Stimulated activated memory B cell treated with anti-CD40 and anti-IgM and Interleukin-4, amounts not matched to agents 10 μg/mL and 1 μg/mL and 100 μg/mL, for 72 hours (primary cell): Measurements from ENCODE around the gene MAN1B1.

ENCODE experiments used
- ATAC-seq: fragments of 150-1000 bp; cut with Tn5 transposase; 2 replicates; pipeline ENCODE4 v1.10.0; 2021
- H3K27ac Mint-ChIP-seq: one replicate; pipeline ENCODE4 v1.8.0; 2022; ENCODE audit warnings: mild to moderate bottlenecking, mixed read lengths
- H3K27me3 Mint-ChIP-seq: one replicate; pipeline ENCODE4 v1.8.0; 2022; ENCODE audit warnings: mixed read lengths
- H3K36me3 Mint-ChIP-seq: one replicate; pipeline ENCODE4 v1.8.0; 2022; ENCODE audit warnings: mixed read lengths
- H3K4me1 Mint-ChIP-seq: one replicate; pipeline ENCODE4 v1.8.0; 2022; ENCODE audit warnings: mixed read lengths
- H3K4me3 Mint-ChIP-seq: one replicate; pipeline ENCODE4 v1.8.0; 2022; ENCODE audit warnings: mild to moderate bottlenecking, moderate library complexity, mixed read lengths
- H3K9me3 Mint-ChIP-seq: one replicate; pipeline ENCODE4 v1.8.0; 2022; ENCODE audit warnings: mixed read lengths

MAN1B1 gene

GRCh38 chr9:137048655-137049543, 37.9 kb upstream of the MAN1B1 start:
- Mint-ChIP-seq H3K36me3 (no peaks in the 10 kb centered on the region), H3K9me3 (no peaks in the 10 kb centered on the region), H3K4me3 (no peak overlapping the region), H3K27me3 (peaks cover 82% of the 10 kb centered on the region), H3K27ac (no peak overlapping the region), H3K4me1 (peaks cover 15% of the 10 kb centered on the region)
- ATAC-seq = no peak

- H3K27ac Mint-ChIP-seq = no peak overlapping the region
- H3K9me3 Mint-ChIP-seq = no peaks in the 10 kb centered on the region
- H3K4me3 Mint-ChIP-seq = no peak overlapping the region
- no peaks in the 10 kb centered on the region for H3K36me3 Mint-ChIP-seq
- no peak for ATAC-seq
- H3K4me1 Mint-ChIP-seq = peaks cover 11% of the 10 kb centered on the region
- peaks cover 73% of the 10 kb centered on the region for H3K27me3 Mint-ChIP-seq
Measured at GRCh38 chr9:137049544-137050449, 37.0 kb upstream of the MAN1B1 start.

GRCh38 chr9:137050570-137050969, 36.2 kb upstream of the MAN1B1 start:
- Mint-ChIP-seq H3K4me3 (no peak overlapping the region), H3K4me1 (peaks cover 5% of the 10 kb centered on the region), H3K36me3 (no peaks in the 10 kb centered on the region), H3K27ac (no peak overlapping the region), H3K27me3 (peaks cover 66% of the 10 kb centered on the region), H3K9me3 (no peaks in the 10 kb centered on the region)
- no peak for ATAC-seq

- Mint-ChIP-seq H3K27ac (no peak overlapping the region), H3K4me1 (peaks cover 3% of the 10 kb centered on the region), H3K4me3 (no peak overlapping the region), H3K36me3 (no peaks in the 10 kb centered on the region), H3K9me3 (no peaks in the 10 kb centered on the region), H3K27me3 (peaks cover 64% of the 10 kb centered on the region)
- ATAC-seq = no peak
Measured at GRCh38 chr9:137051145-137051724, 35.5 kb upstream of the MAN1B1 start.

- H3K27ac Mint-ChIP-seq = no peak overlapping the region
- H3K9me3 Mint-ChIP-seq = no peaks in the 10 kb centered on the region
- no peaks in the 10 kb centered on the region for H3K36me3 Mint-ChIP-seq
- H3K4me3 Mint-ChIP-seq = no peak overlapping the region
- ATAC-seq = no peak
- H3K27me3 Mint-ChIP-seq = peaks cover 53% of the 10 kb centered on the region
- no peaks in the 10 kb centered on the region for H3K4me1 Mint-ChIP-seq
Measured at GRCh38 chr9:137052293-137052692, 34.5 kb upstream of the MAN1B1 start.

DNA sequence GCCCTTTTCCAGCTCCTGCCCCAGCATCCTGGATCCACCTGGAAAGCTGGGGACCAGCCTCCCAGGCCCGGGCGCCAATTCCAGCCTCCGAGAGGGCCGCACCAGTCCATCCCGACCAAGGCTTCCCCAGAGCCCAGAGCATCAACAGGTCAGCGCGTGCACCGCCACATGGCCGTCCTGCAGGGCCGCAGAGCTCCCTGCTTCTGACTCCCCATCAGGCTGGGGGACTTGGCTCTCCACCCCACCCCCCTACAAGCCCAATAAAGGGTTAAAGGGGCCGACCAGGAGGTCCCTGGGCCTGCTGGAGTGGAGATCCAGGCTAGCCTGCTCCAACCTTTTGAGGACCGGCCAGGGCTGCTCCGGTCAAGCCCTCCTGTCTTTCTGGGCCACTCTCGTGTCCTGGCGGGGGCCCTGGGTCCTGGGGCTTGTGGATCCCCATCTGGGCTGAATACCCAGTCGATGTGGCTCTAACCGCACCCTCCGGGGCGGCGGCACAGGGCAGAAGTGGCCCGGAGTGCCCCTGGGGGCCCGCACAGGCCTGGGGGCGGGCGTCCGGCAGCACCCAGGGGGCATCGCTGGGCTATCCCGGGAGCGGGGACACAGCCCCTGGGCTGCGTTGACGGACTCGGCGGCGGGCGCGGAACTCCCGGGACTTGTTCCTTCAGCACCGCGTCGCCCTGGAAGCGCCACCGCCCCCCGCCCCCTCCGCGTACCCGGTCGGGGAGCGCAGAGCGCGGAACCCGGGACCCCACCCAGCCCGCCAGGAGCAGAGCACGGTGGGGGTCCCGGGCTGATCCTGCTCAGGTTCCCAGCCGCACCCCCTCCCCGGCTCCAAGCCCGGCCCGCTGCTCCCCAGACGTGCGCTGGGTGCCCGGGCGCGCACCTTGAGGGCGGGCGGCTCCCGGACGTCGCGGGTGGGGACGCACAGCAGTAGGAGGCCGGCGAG, 33.5 kb upstream of the MAN1B1 start:
- peaks cover 43% of the 10 kb centered on the region for H3K27me3 Mint-ChIP-seq
- no peak for ATAC-seq
- no peaks in the 10 kb centered on the region for H3K36me3 Mint-ChIP-seq
- H3K4me1 Mint-ChIP-seq = no peaks in the 10 kb centered on the region
- H3K27ac Mint-ChIP-seq = no peak overlapping the region
- no peak overlapping the region for H3K4me3 Mint-ChIP-seq
- no peaks in the 10 kb centered on the region for H3K9me3 Mint-ChIP-seq

- Mint-ChIP-seq H3K36me3 (no peaks in the 10 kb centered on the region), H3K27me3 (peaks cover 38% of the 10 kb centered on the region), H3K9me3 (no peaks in the 10 kb centered on the region), H3K27ac (no peak within 1 kb of the TSS), H3K4me1 (no peaks in the 10 kb centered on the region), H3K4me3 (no peak within 1 kb of the TSS)
- ATAC-seq = peak; percentile 59
Measured at GRCh38 chr9:137053944-137054931, 32.5 kb upstream of the MAN1B1 start, which contains the start of gene ENTPD2. TSS of gene ENTPD2 (minus strand) at chr9:137054061. CDS start at chr9:137053997, 64 bp downstream.

DNA sequence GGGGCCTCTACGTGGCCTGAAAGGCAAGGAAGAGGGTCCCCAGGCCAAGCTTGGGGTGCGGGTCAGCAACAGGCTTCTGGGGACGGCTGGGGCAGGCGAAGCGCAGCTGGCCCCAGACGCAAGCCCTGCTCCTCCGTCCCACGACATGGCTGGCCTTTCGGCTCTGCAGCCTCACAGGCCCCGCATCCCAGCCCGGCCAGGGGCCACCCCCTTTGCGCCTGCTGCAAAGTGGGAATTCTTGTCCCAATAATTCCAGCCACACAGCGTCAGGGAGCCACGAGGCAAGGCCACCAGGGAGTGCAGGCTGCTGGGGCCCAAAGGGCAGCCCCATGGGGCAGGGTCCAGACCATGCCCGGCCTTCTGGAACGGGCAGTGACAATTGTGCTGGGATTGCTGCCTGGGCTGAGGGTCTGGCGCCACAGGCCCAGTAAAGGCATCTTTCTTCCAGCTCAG, 31.8 kb upstream of the MAN1B1 start:
- Mint-ChIP-seq H3K4me3 (no peak overlapping the region), H3K4me1 (no peaks in the 10 kb centered on the region), H3K27me3 (peaks cover 31% of the 10 kb centered on the region), H3K36me3 (no peaks in the 10 kb centered on the region), H3K27ac (no peak overlapping the region), H3K9me3 (no peaks in the 10 kb centered on the region)
- ATAC-seq = no peak

DNA sequence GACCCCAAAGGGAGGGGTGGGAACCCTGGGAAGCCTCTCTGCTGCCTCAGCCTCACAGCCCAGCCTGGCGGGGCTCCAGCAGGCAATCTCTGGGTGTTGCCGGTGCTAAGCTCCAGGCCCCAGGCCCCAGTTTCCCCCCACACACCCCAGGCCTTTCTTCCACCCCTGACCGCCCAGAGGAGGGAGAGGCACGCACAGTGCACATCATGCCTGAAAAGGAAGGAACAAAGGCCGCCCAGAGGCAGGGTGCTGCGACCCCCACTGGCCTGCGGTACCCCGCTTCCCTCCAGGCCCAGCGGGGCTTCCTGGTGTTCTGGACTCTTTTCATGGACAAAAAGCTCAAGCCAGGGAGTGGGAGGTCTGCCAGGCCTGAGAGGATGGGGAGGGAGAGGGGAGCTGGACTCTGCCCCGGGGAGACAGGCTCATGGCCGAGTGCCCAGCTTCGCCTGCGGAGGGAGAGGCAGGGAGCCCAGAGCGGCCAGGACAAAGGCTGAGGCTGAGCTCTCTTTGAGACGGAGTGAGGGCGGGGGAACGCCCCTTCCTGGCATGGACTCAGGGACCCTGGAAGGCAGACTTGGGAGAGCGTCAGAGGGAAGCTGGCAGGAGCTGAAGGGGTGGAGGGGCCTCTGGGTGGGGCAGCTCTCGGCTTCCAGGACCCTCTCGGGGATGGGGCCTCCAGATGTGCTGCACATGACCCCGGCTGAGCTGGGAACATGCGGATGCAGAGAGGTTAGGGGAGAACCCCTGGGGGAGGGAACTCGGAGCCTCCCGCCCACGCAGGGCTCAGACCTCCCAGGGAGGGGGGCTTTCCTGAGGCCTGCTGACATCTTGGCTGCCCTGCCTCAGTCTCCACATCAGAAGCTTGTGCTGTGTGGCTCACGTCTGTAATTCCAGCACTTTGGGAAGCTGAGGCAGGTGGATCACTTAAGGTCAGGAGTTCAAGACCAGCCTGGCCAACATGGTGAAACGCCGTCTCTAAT, 31.1 kb upstream of the MAN1B1 start:
- no peaks in the 10 kb centered on the region for H3K9me3 Mint-ChIP-seq
- H3K4me1 Mint-ChIP-seq = no peaks in the 10 kb centered on the region
- H3K27ac Mint-ChIP-seq = no peak overlapping the region
- no peaks in the 10 kb centered on the region for H3K36me3 Mint-ChIP-seq
- ATAC-seq = no peak
- no peak overlapping the region for H3K4me3 Mint-ChIP-seq
- peaks cover 24% of the 10 kb centered on the region for H3K27me3 Mint-ChIP-seq

DNA sequence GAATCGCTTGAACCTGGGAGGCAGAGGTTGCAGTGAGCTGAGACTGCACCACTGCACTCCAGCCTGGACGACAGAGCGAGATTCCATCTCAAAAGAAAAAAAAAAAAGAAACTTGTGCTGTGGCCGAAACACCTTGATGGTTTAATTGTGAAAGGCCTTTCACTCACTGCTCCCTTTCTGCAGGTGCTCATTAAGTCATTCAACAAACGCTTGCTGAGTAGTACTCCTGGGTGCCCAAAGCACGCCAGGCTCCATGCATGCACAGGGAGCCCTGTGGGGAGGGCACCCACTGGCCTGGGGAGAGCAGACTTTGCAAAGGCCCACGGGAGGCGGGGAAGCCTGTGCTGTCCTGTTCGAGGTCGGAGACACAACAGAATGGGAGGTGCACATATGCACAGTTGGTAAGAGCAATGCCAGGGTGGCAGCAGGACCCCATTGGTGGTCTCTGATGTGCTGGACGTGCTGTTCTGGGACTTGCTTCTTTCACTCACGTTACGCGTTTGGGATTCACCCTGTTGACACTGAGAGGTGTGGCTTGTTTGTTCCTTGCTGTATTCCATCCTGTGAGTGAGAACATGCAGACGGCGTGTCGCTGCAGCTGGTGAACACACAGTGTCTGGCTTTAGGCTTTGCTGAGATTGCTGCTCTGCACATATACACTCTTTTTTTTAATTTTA, 29.9 kb upstream of the MAN1B1 start:
- Mint-ChIP-seq H3K4me1 (no peaks in the 10 kb centered on the region), H3K9me3 (no peaks in the 10 kb centered on the region), H3K36me3 (no peaks in the 10 kb centered on the region), H3K4me3 (no peak overlapping the region), H3K27ac (no peak overlapping the region), H3K27me3 (peaks cover 12% of the 10 kb centered on the region)
- no peak for ATAC-seq

DNA sequence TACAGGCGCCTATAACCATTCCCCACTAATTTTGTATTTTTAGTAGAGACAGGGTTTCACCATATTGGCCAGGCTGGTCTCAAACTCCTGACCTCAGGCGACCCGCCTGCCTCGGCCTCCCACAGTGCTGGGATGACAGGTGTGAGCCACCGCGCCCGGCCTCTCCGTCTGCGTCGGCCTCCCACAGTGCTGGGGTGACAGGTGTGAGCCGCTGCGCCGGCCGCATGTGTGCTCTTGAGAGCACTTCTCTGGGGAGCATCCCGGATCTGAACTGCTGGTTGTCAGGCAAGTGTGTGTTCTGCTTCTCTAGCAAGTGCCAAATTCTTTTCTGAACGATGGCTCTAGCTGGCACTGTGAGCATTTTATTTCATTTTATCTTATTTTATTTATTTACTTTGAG, 29.2 kb upstream of the MAN1B1 start:
- no peak overlapping the region for H3K27ac Mint-ChIP-seq
- H3K4me3 Mint-ChIP-seq = no peak overlapping the region
- no peaks in the 10 kb centered on the region for H3K9me3 Mint-ChIP-seq
- H3K27me3 Mint-ChIP-seq = peaks cover 5% of the 10 kb centered on the region
- no peak for ATAC-seq
- H3K36me3 Mint-ChIP-seq = no peaks in the 10 kb centered on the region
- no peaks in the 10 kb centered on the region for H3K4me1 Mint-ChIP-seq

GRCh38 chr9:137058521-137059234, 28.1 kb upstream of the MAN1B1 start:
- no peaks in the 10 kb centered on the region for H3K4me1 Mint-ChIP-seq
- no peak for ATAC-seq
- H3K27ac Mint-ChIP-seq = no peak overlapping the region
- H3K36me3 Mint-ChIP-seq = no peaks in the 10 kb centered on the region
- H3K4me3 Mint-ChIP-seq = no peak overlapping the region
- H3K9me3 Mint-ChIP-seq = no peaks in the 10 kb centered on the region
- peaks cover under 1% of the 10 kb centered on the region for H3K27me3 Mint-ChIP-seq
